GM18508 (cell line): ENCODE measurements around the gene UAP1L1.
"Not testable (repeated sequence)": the region's sequence is repeated elsewhere in the genome, so short reads cannot be mapped to it uniquely, and the experiment has no call there.

Experiments
- ATAC-seq: cut with Tn5 transposase; IDR thresholded peaks from one replicate; pipeline ENCODE4 v1.9.1; 2021; ENCODE audit warnings: moderate number of reproducible peaks; ENCODE audit not compliant: insufficient read depth, unreplicated experiment

Gene UAP1L1

GRCh38 chr9:137111788-137112563, 34.7 kb downstream of the UAP1L1 start:
- ATAC-seq = no peak

- ATAC-seq = no peak
Observed at GRCh38 chr9:137112564-137113384, 35.5 kb downstream of the UAP1L1 start.

- no peak for ATAC-seq
Observed at GRCh38 chr9:137113385-137114159, 36.3 kb downstream of the UAP1L1 start.

- ATAC-seq = no peak
Observed at GRCh38 chr9:137114220-137114612, 36.9 kb downstream of the UAP1L1 start.

- ATAC-seq = no peak
Observed at GRCh38 chr9:137114613-137115393, 37.5 kb downstream of the UAP1L1 start, which contains the start of gene DPP7. Gene DPP7, minus strand, starts transcription at chr9:137114733. Its CDS starts 20 bp downstream, at chr9:137114713.

- no peak for ATAC-seq
Observed at GRCh38 chr9:137115394-137116026, 38.2 kb downstream of the UAP1L1 start.

- ATAC-seq = no peak
Observed at GRCh38 chr9:137116027-137116507, 38.8 kb downstream of the UAP1L1 start.

GRCh38 chr9:137116728-137117127, 39.4 kb downstream of the UAP1L1 start:
- ATAC-seq = no peak

- ATAC-seq = no peak
Observed at GRCh38 chr9:137117269-137117731, 40.0 kb downstream of the UAP1L1 start.

- ATAC-seq = not testable (repeated sequence)
Observed at GRCh38 chr9:137118092-137118603, 40.8 kb downstream of the UAP1L1 start.

GRCh38 chr9:137121927-137122795, 44.8 kb downstream of the UAP1L1 start:
- not testable (repeated sequence) for ATAC-seq

- ATAC-seq = not testable (repeated sequence)
Observed at GRCh38 chr9:137122796-137123467, 45.6 kb downstream of the UAP1L1 start.

- no peak for ATAC-seq
Observed at GRCh38 chr9:137123468-137123837, 46.1 kb downstream of the UAP1L1 start.

- ATAC-seq = not testable (repeated sequence)
Observed at GRCh38 chr9:137123952-137124462, 46.7 kb downstream of the UAP1L1 start.

GRCh38 chr9:137126786-137127185, 49.5 kb downstream of the UAP1L1 start:
- ATAC-seq = no peak

- no peak for ATAC-seq
Observed at GRCh38 chr9:137127301-137128157, 50.2 kb downstream of the UAP1L1 start.
